Measurements from ENCODE around the gene TAOK2. TPM values are rescaled to one million over a fixed set of nuclear protein-coding genes. Genes with fewer than 3 reads are reported as not detected.

Gene TAOK2
- total and polyA plus RNA-seq, 2 of the 13 experiments (the other 11 are each of a cell fraction or from before 2014, with no cell fraction given): 17.4 to 43.2 TPM

DNA sequence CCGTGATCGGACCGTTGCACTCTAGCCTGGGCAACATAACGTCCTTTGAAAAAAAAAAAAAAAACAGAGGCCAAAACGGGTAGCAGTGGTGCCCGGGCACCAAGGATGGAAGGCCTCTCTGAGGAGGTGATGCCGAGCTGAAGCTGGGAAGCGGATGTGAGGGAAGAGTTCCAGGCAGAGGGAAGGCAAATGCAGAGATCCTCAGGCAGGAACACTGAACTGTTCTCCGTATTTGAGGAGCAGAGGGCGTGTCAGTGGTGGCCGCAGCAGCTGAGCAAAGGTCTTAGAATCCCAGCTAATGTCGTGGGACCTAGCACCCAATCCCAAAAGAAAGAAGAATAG is 47.0 kb upstream of the TAOK2 start (continued):
- TF ChIP-seq, protein P1, sequence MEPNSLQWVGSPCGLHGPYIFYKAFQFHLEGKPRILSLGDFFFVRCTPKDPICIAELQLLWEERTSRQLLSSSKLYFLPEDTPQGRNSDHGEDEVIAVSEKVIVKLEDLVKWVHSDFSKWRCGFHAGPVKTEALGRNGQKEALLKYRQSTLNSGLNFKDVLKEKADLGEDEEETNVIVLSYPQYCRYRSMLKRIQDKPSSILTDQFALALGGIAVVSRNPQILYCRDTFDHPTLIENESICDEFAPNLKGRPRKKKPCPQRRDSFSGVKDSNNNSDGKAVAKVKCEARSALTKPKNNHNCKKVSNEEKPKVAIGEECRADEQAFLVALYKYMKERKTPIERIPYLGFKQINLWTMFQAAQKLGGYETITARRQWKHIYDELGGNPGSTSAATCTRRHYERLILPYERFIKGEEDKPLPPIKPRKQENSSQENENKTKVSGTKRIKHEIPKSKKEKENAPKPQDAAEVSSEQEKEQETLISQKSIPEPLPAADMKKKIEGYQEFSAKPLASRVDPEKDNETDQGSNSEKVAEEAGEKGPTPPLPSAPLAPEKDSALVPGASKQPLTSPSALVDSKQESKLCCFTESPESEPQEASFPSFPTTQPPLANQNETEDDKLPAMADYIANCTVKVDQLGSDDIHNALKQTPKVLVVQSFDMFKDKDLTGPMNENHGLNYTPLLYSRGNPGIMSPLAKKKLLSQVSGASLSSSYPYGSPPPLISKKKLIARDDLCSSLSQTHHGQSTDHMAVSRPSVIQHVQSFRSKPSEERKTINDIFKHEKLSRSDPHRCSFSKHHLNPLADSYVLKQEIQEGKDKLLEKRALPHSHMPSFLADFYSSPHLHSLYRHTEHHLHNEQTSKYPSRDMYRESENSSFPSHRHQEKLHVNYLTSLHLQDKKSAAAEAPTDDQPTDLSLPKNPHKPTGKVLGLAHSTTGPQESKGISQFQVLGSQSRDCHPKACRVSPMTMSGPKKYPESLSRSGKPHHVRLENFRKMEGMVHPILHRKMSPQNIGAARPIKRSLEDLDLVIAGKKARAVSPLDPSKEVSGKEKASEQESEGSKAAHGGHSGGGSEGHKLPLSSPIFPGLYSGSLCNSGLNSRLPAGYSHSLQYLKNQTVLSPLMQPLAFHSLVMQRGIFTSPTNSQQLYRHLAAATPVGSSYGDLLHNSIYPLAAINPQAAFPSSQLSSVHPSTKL (CRISPR knock-in tag; IDR thresholded peaks at IDR 0.05): peak; percentile 9
- TF ChIP-seq HMG20B (CRISPR knock-in tag; conservative IDR thresholded peaks at IDR 0.05) (no peak), ZNF572 (CRISPR knock-in tag; IDR thresholded peaks at IDR 0.05) (0 out of 2 replicates have a peak, but pooled peaks have one; percentile 42), SMAD9 (CRISPR knock-in tag; IDR thresholded peaks at IDR 0.05) (0 out of 2 replicates have a peak, but pooled peaks have one; percentile 11), HNRNPL (IDR thresholded peaks at IDR 0.05; ENCODE audit: low read depth, low read length) (0 out of 2 replicates have a peak, but pooled peaks have one; percentile 29), ZNF44 (CRISPR knock-in tag; IDR thresholded peaks at IDR 0.05) (peak; percentile 95; the same call in 1 of the 2 replicates), ZC3H4 (CRISPR knock-in tag; IDR thresholded peaks at IDR 0.05; ENCODE audit: borderline replicate concordance) (0 out of 2 replicates have a peak, but pooled peaks have one; percentile 1), ZBTB42 (CRISPR knock-in tag; IDR thresholded peaks at IDR 0.05) (0 out of 2 replicates have a peak, but pooled peaks have one; percentile 11), RXRA (CRISPR knock-in tag; IDR thresholded peaks at IDR 0.05) (0 out of 2 replicates have a peak, but pooled peaks have one; percentile 3), LCORL (IDR thresholded peaks at IDR 0.05) (no peak), LCORL (CRISPR knock-in tag; IDR thresholded peaks at IDR 0.05) (0 out of 2 replicates have a peak, but pooled peaks have one; percentile 11), RBAK (CRISPR knock-in tag; IDR thresholded peaks at IDR 0.05) (0 out of 2 replicates have a peak, but pooled peaks have one; percentile 12), TARDBP (CRISPR knock-in tag; IDR thresholded peaks at IDR 0.05) (no peak), ZNF766 (CRISPR knock-in tag; IDR thresholded peaks at IDR 0.05; ENCODE audit: borderline replicate concordance) (no peak), GFI1 (CRISPR knock-in tag; IDR thresholded peaks at IDR 0.05; ENCODE audit: borderline replicate concordance) (no peak)
- TF ChIP-seq, protein P2, sequence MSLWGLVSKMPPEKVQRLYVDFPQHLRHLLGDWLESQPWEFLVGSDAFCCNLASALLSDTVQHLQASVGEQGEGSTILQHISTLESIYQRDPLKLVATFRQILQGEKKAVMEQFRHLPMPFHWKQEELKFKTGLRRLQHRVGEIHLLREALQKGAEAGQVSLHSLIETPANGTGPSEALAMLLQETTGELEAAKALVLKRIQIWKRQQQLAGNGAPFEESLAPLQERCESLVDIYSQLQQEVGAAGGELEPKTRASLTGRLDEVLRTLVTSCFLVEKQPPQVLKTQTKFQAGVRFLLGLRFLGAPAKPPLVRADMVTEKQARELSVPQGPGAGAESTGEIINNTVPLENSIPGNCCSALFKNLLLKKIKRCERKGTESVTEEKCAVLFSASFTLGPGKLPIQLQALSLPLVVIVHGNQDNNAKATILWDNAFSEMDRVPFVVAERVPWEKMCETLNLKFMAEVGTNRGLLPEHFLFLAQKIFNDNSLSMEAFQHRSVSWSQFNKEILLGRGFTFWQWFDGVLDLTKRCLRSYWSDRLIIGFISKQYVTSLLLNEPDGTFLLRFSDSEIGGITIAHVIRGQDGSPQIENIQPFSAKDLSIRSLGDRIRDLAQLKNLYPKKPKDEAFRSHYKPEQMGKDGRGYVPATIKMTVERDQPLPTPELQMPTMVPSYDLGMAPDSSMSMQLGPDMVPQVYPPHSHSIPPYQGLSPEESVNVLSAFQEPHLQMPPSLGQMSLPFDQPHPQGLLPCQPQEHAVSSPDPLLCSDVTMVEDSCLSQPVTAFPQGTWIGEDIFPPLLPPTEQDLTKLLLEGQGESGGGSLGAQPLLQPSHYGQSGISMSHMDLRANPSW (CRISPR knock-in tag; IDR thresholded peaks at IDR 0.05; ENCODE audit: borderline replicate concordance): 0 out of 2 replicates have a peak, but pooled peaks have one; percentile 0
- TF ChIP-seq, protein P3, sequence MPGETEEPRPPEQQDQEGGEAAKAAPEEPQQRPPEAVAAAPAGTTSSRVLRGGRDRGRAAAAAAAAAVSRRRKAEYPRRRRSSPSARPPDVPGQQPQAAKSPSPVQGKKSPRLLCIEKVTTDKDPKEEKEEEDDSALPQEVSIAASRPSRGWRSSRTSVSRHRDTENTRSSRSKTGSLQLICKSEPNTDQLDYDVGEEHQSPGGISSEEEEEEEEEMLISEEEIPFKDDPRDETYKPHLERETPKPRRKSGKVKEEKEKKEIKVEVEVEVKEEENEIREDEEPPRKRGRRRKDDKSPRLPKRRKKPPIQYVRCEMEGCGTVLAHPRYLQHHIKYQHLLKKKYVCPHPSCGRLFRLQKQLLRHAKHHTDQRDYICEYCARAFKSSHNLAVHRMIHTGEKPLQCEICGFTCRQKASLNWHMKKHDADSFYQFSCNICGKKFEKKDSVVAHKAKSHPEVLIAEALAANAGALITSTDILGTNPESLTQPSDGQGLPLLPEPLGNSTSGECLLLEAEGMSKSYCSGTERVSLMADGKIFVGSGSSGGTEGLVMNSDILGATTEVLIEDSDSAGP (CRISPR knock-in tag; IDR thresholded peaks at IDR 0.05; ENCODE audit: borderline replicate concordance): peak; percentile 48; the same call in 1 of the 2 replicates
- TF ChIP-seq, protein P4, sequence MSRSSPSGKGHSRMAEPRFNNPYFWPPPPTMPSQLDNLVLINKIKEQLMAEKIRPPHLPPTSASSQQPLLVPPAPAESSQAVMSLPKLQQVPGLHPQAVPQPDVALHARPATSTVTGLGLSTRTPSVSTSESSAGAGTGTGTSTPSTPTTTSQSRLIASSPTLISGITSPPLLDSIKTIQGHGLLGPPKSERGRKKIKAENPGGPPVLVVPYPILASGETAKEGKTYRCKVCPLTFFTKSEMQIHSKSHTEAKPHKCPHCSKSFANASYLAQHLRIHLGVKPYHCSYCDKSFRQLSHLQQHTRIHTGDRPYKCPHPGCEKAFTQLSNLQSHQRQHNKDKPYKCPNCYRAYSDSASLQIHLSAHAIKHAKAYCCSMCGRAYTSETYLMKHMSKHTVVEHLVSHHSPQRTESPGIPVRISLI (CRISPR knock-in tag; IDR thresholded peaks at IDR 0.05; ENCODE audit: borderline replicate concordance): peak; percentile 53; the same call in 1 of the 2 replicates
- TF ChIP-seq, protein P5, sequence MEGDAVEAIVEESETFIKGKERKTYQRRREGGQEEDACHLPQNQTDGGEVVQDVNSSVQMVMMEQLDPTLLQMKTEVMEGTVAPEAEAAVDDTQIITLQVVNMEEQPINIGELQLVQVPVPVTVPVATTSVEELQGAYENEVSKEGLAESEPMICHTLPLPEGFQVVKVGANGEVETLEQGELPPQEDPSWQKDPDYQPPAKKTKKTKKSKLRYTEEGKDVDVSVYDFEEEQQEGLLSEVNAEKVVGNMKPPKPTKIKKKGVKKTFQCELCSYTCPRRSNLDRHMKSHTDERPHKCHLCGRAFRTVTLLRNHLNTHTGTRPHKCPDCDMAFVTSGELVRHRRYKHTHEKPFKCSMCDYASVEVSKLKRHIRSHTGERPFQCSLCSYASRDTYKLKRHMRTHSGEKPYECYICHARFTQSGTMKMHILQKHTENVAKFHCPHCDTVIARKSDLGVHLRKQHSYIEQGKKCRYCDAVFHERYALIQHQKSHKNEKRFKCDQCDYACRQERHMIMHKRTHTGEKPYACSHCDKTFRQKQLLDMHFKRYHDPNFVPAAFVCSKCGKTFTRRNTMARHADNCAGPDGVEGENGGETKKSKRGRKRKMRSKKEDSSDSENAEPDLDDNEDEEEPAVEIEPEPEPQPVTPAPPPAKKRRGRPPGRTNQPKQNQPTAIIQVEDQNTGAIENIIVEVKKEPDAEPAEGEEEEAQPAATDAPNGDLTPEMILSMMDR (CRISPR knock-in tag; IDR thresholded peaks at IDR 0.05): peak; percentile 24; the same call in 1 of the 2 replicates

Measured in HepG2 (cell line).